ENCODE results near the gene LYPD6B. TPM values are rescaled to one million over a fixed set of nuclear protein-coding genes. Genes with fewer than 3 reads are reported as not detected.
A peak's percentile ranks its signal among the peaks of the same experiment; 100 is the strongest.

LYPD6B gene
- total RNA-seq, 2 experiments from 2014 or later = not detected

DNA sequence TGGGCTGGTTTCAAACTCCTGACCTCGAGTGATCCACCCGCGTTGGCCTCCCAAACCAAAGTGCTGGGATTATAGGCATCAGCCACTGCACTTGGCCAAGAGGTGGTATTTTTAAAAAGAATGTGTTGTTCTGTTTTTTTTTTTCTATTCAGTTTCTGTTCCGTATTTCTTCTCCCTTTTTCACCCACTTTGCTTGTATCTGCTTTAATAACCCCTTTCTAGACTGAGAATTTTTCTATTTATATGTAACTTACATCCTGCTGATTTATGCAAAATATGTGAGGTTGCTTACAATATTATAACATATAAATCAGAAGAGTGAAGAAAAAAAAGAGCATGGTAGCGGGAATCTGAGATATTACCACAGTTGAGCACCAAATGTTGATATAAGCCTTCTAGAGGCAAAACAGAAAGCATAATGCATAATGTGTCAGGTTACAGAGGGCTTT is 17.2 kb upstream of the LYPD6B start:
- H3K4me3 ChIP-seq (ENCODE audit: low read depth, low read length, poor library complexity, severe bottlenecking) = peak overlapping the region; percentile 60
- H3K9me3 ChIP-seq (ENCODE audit: low read length) = no peaks in the 10 kb centered on the region
- H3K79me2 ChIP-seq (ENCODE audit: insufficient read depth, low read depth, low read length) = no peaks in the 10 kb centered on the region
- intact Hi-C loops (cut with micrococcal nuclease; ENCODE audit: unreplicated experiment) = loop anchor here (1.0 to 2.0 kb wide), 3 partner anchors 13 to 540 kb away; no protein-coding TSS in a partner anchor
- POLR2A ChIA-PET = interaction anchor here (0.6 to 3.4 kb wide), 10 partner anchors 9 to 1423 kb away, joined by 3 to 33 read pairs (median 4); no protein-coding TSS in a partner anchor
- no peak for TF ChIP-seq CTCF (conservative IDR thresholded peaks at IDR 0.05; ENCODE audit: low read length)
- TF ChIP-seq EZH2phosphoT487 (IDR thresholded peaks at IDR 0.05; ENCODE audit: borderline replicate concordance, low read depth, low read length) = no peak
- H3K27ac ChIP-seq (ENCODE audit: low read depth, low read length, poor library complexity, severe bottlenecking) = peak overlapping the region; percentile 87
- H3K4me2 ChIP-seq (ENCODE audit: low read length) = peak overlapping the region; percentile 85
- no TSS peak for BruUV-seq (replicated peaks)
- CTCF ChIA-PET (ENCODE audit: unreplicated experiment) = interaction anchor here (1.2 to 1.9 kb wide), 2 partner anchors 13 to 17 kb away, joined by 3 to 11 read pairs; no protein-coding TSS in a partner anchor
- DNase-seq (ENCODE audit: low spot score) = peak; percentile 76
- H3K36me3 ChIP-seq (ENCODE audit: insufficient read depth, low read length) = 0 out of 2 replicates have a peak, but pooled peaks cover 12% of the 10 kb centered on the region
- H2AFZ ChIP-seq (ENCODE audit: low read length) = peak overlapping the region; percentile 36; the same call in 1 of the 2 replicates
- H4K20me1 ChIP-seq (ENCODE audit: insufficient read depth, low read length) = no peaks in the 10 kb centered on the region
- no peaks in the 10 kb centered on the region for H3K9me2 ChIP-seq (ENCODE audit: insufficient read depth, low read length)
- H3K4me1 ChIP-seq (ENCODE audit: insufficient read depth, low read length, poor library complexity, severe bottlenecking) = peaks cover 62% of the 10 kb centered on the region

GRCh38 chr2:149021761-149022160 is 16.7 kb upstream of the LYPD6B start:
- CTCF ChIA-PET (ENCODE audit: unreplicated experiment) = interaction anchor here (1.9 kb wide), 1 partner anchor 13 kb away, joined by 11 read pairs; no protein-coding TSS in a partner anchor
- Histone ChIP-seq H3K4me3 (ENCODE audit: low read depth, low read length, poor library complexity, severe bottlenecking) (peak overlapping the region; percentile 60), H3K9me2 (ENCODE audit: insufficient read depth, low read length) (no peaks in the 10 kb centered on the region), H3K9me3 (ENCODE audit: low read length) (no peaks in the 10 kb centered on the region), H3K79me2 (ENCODE audit: insufficient read depth, low read depth, low read length) (no peaks in the 10 kb centered on the region), H2AFZ (ENCODE audit: low read length) (peak overlapping the region; percentile 36; the same call in 1 of the 2 replicates), H4K20me1 (ENCODE audit: insufficient read depth, low read length) (no peaks in the 10 kb centered on the region), H3K27ac (ENCODE audit: low read depth, low read length, poor library complexity, severe bottlenecking) (peak overlapping the region; percentile 87), H3K4me2 (ENCODE audit: low read length) (peak overlapping the region; percentile 85), H3K4me1 (ENCODE audit: insufficient read depth, low read length, poor library complexity, severe bottlenecking) (peaks cover 62% of the 10 kb centered on the region), H3K36me3 (ENCODE audit: insufficient read depth, low read length) (0 out of 2 replicates have a peak, but pooled peaks cover 12% of the 10 kb centered on the region)
- BruUV-seq (replicated peaks) = no TSS peak
- no peak for TF ChIP-seq CTCF (conservative IDR thresholded peaks at IDR 0.05; ENCODE audit: low read length)
- TF ChIP-seq EZH2phosphoT487 (IDR thresholded peaks at IDR 0.05; ENCODE audit: borderline replicate concordance, low read depth, low read length) = no peak
- DNase-seq (ENCODE audit: low spot score) = peak; percentile 83
- POLR2A ChIA-PET = interaction anchor here (0.5 to 3.4 kb wide), 12 partner anchors 10 to 1423 kb away, joined by 3 to 33 read pairs (median 4); partner anchors contain the start of genes MBD5 and ORC4
- intact Hi-C loops (cut with micrococcal nuclease; ENCODE audit: unreplicated experiment) = loop anchor here (1.0 to 2.0 kb wide), 3 partner anchors 13 to 539 kb away; no protein-coding TSS in a partner anchor

GRCh38 chr2:149023091-149023490 is 15.4 kb upstream of the LYPD6B start:
- H3K36me3 ChIP-seq (ENCODE audit: insufficient read depth, low read length) = 0 out of 2 replicates have a peak, but pooled peaks cover 12% of the 10 kb centered on the region
- POLR2A ChIA-PET = interaction anchor here (1.2 to 3.4 kb wide), 2 partner anchors 10 to 123 kb away, joined by 3 to 33 read pairs; no protein-coding TSS in a partner anchor
- H3K9me2 ChIP-seq (ENCODE audit: insufficient read depth, low read length) = no peaks in the 10 kb centered on the region
- no peak overlapping the region for H2AFZ ChIP-seq (ENCODE audit: low read length)
- peak overlapping the region; percentile 13 for H3K4me2 ChIP-seq (ENCODE audit: low read length)
- H4K20me1 ChIP-seq (ENCODE audit: insufficient read depth, low read length) = no peaks in the 10 kb centered on the region
- intact Hi-C loops (cut with micrococcal nuclease; ENCODE audit: unreplicated experiment) = no loop called here
- H3K27ac ChIP-seq (ENCODE audit: low read depth, low read length, poor library complexity, severe bottlenecking) = no peak overlapping the region
- no peaks in the 10 kb centered on the region for H3K79me2 ChIP-seq (ENCODE audit: insufficient read depth, low read depth, low read length)
- no TSS peak for BruUV-seq (replicated peaks)
- H3K9me3 ChIP-seq (ENCODE audit: low read length) = no peaks in the 10 kb centered on the region
- H3K4me1 ChIP-seq (ENCODE audit: insufficient read depth, low read length, poor library complexity, severe bottlenecking) = peaks cover 60% of the 10 kb centered on the region
- peak; percentile 9 for DNase-seq (ENCODE audit: low spot score)
- no peak overlapping the region for H3K4me3 ChIP-seq (ENCODE audit: low read depth, low read length, poor library complexity, severe bottlenecking)
- TF ChIP-seq CTCF (conservative IDR thresholded peaks at IDR 0.05; ENCODE audit: low read length) = no peak
- TF ChIP-seq EZH2phosphoT487 (IDR thresholded peaks at IDR 0.05; ENCODE audit: borderline replicate concordance, low read depth, low read length) = no peak
- CTCF ChIA-PET (ENCODE audit: unreplicated experiment) = interaction anchor here (1.9 kb wide), 1 partner anchor 11 kb away, joined by 11 read pairs; no protein-coding TSS in a partner anchor
